MM.1S (cell line): ENCODE results near the gene IRAK4.

Experiments
- EZH2 ChIP-seq: fragments of 300-600 bp; sonication (generic); optimal IDR thresholded peaks from 2 replicates; pipeline ENCODE3; 2017; ENCODE audit warnings: low read depth, mild to moderate bottlenecking, antibody characterized with exemption, low read length, mixed read lengths
- EZH2phosphoT487 ChIP-seq: fragments of 300-600 bp; sonication (generic); IDR thresholded peaks from 2 replicates; pipeline ENCODE4 v1.6.1; 2018; ENCODE audit warnings: antibody characterized with exemption, low read length
- TF ChIP-seq, protein P1 (sequence below): fragments of 300-600 bp; sonication (generic); IDR thresholded peaks from 2 replicates; pipeline ENCODE4 v1.5.1; 2016; ENCODE audit warnings: antibody characterized with exemption, low read length, mixed read lengths

- no peak for TF ChIP-seq EZH2phosphoT487
- TF ChIP-seq, protein P1, sequence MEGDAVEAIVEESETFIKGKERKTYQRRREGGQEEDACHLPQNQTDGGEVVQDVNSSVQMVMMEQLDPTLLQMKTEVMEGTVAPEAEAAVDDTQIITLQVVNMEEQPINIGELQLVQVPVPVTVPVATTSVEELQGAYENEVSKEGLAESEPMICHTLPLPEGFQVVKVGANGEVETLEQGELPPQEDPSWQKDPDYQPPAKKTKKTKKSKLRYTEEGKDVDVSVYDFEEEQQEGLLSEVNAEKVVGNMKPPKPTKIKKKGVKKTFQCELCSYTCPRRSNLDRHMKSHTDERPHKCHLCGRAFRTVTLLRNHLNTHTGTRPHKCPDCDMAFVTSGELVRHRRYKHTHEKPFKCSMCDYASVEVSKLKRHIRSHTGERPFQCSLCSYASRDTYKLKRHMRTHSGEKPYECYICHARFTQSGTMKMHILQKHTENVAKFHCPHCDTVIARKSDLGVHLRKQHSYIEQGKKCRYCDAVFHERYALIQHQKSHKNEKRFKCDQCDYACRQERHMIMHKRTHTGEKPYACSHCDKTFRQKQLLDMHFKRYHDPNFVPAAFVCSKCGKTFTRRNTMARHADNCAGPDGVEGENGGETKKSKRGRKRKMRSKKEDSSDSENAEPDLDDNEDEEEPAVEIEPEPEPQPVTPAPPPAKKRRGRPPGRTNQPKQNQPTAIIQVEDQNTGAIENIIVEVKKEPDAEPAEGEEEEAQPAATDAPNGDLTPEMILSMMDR, result no peak
- no peak for TF ChIP-seq EZH2
Observed at GRCh38 chr12:43737646-43738045, 21.1 kb upstream of the IRAK4 start.
